ENCODE measurements around the gene PTDSS2.

Gene PTDSS2

GRCh38 chr11:476416-476815 is 26.3 kb downstream of the PTDSS2 start:
- no peak for DNase-seq (ENCODE audit: extremely low spot score)
- TF ChIP-seq, protein P1, sequence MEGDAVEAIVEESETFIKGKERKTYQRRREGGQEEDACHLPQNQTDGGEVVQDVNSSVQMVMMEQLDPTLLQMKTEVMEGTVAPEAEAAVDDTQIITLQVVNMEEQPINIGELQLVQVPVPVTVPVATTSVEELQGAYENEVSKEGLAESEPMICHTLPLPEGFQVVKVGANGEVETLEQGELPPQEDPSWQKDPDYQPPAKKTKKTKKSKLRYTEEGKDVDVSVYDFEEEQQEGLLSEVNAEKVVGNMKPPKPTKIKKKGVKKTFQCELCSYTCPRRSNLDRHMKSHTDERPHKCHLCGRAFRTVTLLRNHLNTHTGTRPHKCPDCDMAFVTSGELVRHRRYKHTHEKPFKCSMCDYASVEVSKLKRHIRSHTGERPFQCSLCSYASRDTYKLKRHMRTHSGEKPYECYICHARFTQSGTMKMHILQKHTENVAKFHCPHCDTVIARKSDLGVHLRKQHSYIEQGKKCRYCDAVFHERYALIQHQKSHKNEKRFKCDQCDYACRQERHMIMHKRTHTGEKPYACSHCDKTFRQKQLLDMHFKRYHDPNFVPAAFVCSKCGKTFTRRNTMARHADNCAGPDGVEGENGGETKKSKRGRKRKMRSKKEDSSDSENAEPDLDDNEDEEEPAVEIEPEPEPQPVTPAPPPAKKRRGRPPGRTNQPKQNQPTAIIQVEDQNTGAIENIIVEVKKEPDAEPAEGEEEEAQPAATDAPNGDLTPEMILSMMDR (IDR thresholded peaks at IDR 0.05; ENCODE audit: control extremely low read depth, extremely low read depth, low read depth, missing control alignments), result no peak
- ChIA-PET POLR2A (no interaction called here), CTCF (interaction anchor here (1.1 kb wide), 1 partner anchor 10 kb away, joined by 3 read pairs; no protein-coding TSS in a partner anchor)

DNA sequence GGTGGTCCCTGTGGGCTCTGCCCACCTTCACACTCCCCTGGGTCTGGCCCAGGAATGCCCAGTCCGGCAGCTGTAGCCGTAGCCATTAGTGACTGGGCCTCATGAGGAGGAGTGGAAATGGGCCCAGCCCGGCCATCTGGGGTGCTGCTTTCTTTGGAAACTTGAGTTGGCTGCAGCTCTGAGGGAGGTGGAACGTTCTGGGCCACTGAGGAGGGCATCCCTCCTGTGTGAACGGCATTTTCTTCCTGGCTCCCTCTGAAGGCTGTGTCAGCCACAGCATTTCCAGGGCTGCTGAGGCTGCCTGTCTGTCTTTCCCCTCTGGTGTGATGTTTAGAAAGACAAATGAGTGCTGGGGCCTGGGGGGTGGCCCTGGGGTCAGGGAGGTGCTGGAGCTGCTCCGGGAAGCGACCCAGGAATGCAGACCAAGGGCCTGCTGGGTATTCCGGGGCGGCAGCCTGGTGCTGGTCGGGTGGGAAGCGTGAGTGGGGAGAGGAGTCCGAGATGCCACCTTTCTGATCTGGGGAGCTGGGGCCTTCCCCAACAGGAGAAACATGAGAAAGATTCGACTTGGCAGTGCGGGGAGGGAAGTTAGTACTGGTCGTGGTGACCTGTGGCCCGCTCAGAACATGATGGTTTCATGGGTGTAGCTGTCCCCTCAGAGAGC is 27.1 kb downstream of the PTDSS2 start:
- POLR2A ChIA-PET, result no interaction called here
- DNase-seq (ENCODE audit: extremely low spot score), result no peak
- CTCF ChIA-PET, result interaction anchor here (1.1 kb wide), 1 partner anchor 11 kb away, joined by 3 read pairs; no protein-coding TSS in a partner anchor
- TF ChIP-seq, protein P1 (IDR thresholded peaks at IDR 0.05; ENCODE audit: control extremely low read depth, extremely low read depth, low read depth, missing control alignments), result no peak

- no peak for DNase-seq (ENCODE audit: extremely low spot score)
- ChIA-PET CTCF (interaction anchor here (0.8 to 1.0 kb wide), 3 partner anchors 31 to 229 kb away, joined by 3 read pairs; no protein-coding TSS in a partner anchor), POLR2A (no interaction called here)
- TF ChIP-seq, protein P1 (IDR thresholded peaks at IDR 0.05; ENCODE audit: control extremely low read depth, extremely low read depth, low read depth, missing control alignments), result no peak
Observed at GRCh38 chr11:479311-479710, 29.2 kb downstream of the PTDSS2 start.

GRCh38 chr11:484616-485015 is 34.5 kb downstream of the PTDSS2 start:
- ChIA-PET CTCF (no interaction called here), POLR2A (no interaction called here)
- TF ChIP-seq, protein P1 (IDR thresholded peaks at IDR 0.05; ENCODE audit: control extremely low read depth, extremely low read depth, low read depth, missing control alignments), result no peak
- DNase-seq (ENCODE audit: extremely low spot score), result no peak

DNA sequence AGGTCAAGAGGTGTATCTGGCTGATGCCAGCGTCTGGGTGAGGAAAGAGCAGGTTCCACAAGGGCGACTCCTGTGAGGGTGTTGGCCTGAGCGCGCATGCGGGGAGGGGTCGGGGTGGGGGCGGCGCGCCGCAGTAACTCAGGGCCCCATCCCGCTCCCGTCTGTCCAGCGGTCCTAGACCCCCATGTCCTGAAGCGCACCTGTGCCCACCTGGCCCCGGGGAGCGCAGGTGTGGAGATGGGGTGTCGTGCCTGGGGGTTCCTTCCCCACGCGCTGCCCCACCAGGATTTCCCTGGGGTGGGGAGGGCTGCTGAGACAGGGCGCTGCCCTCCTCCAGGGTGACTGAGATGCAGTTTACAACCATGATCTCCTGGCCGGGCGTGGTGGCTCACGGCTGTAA is 36.1 kb downstream of the PTDSS2 start:
- TF ChIP-seq, protein P1 (IDR thresholded peaks at IDR 0.05; ENCODE audit: control extremely low read depth, extremely low read depth, low read depth, missing control alignments), result no peak
- ChIA-PET CTCF (no interaction called here), POLR2A (no interaction called here)
- no peak for DNase-seq (ENCODE audit: extremely low spot score)

GRCh38 chr11:487571-488021 is 37.5 kb downstream of the PTDSS2 start:
- ChIA-PET POLR2A (no interaction called here), CTCF (no interaction called here)
- no peak for DNase-seq (ENCODE audit: extremely low spot score)
- TF ChIP-seq, protein P1 (IDR thresholded peaks at IDR 0.05; ENCODE audit: control extremely low read depth, extremely low read depth, low read depth, missing control alignments), result no peak
